ENCODE measurements around the gene PGC.

PGC gene

GRCh38 chr6:41690541-41691330 is 56.5 kb downstream of the PGC start:
- no peak for TF ChIP-seq CTCF (IDR thresholded peaks at IDR 0.05; ENCODE audit: extremely low read depth, missing control alignments)
- no peak for DNase-seq (ENCODE audit: low spot score)

GRCh38 chr6:41689171-41690008 is 57.8 kb downstream of the PGC start:
- TF ChIP-seq CTCF (IDR thresholded peaks at IDR 0.05; ENCODE audit: extremely low read depth, missing control alignments), result no peak

GRCh38 chr6:41688256-41688965 is 58.8 kb downstream of the PGC start:
- no peak for TF ChIP-seq CTCF (IDR thresholded peaks at IDR 0.05; ENCODE audit: extremely low read depth, missing control alignments)
- no peak for DNase-seq (ENCODE audit: low spot score)

More at GRCh38 chr6:41689171-41690008, 57.8 kb downstream of the PGC start:
- DNase-seq (ENCODE audit: low spot score), result no peak

GRCh38 chr6:41687501-41688175 is 59.6 kb downstream of the PGC start:
- no peak for DNase-seq (ENCODE audit: low spot score)
- no peak for TF ChIP-seq CTCF (IDR thresholded peaks at IDR 0.05; ENCODE audit: extremely low read depth, missing control alignments)

Measured in GM20000 (cell line).